ENCODE results near the gene ARHGAP28.

The ARHGAP28 gene

GRCh38 chr18:6750411-6750810, 20.9 kb downstream of the ARHGAP28 start:
- Histone ChIP-seq H3K4me3 (replicated peaks; ENCODE audit: low read depth, low read length) (no peak overlapping the region), H3K27me3 (replicated peaks; ENCODE audit: control insufficient read depth, insufficient read depth, low read length) (no peaks in the 10 kb centered on the region), H3K36me3 (ENCODE audit: control insufficient read depth, insufficient read depth, low read length) (no peaks in the 10 kb centered on the region)
- DNase-seq (ENCODE audit: extremely low read depth, insufficient read length): no peak
- TF ChIP-seq CTCF (IDR thresholded peaks at IDR 0.05; ENCODE audit: insufficient read depth, low read length, poor library complexity, severe bottlenecking): no peak

DNA sequence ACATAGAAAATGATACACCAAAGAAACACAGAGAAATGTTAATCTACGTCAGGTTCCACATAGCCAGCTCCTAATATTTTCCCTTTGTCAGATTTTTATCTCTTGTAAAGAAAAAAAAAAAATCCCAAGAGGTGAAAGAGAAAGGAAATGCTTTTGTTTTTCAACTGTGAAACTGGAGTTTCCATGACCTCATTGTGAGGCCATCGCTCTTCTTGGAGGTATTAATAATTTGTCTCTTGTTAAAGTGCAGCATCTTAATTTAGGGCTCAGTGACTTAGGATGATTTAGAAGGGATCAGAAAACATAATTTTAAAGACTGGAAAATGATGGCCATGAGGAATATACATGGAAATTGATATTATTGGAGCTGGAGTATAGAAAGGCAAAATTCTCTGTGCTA, 21.7 kb downstream of the ARHGAP28 start:
- Histone ChIP-seq H3K27me3 (replicated peaks; ENCODE audit: control insufficient read depth, insufficient read depth, low read length) (no peaks in the 10 kb centered on the region), H3K36me3 (ENCODE audit: control insufficient read depth, insufficient read depth, low read length) (no peaks in the 10 kb centered on the region), H3K4me3 (replicated peaks; ENCODE audit: low read depth, low read length) (no peak overlapping the region)
- no peak for DNase-seq (ENCODE audit: extremely low read depth, insufficient read length)
- TF ChIP-seq CTCF (IDR thresholded peaks at IDR 0.05; ENCODE audit: insufficient read depth, low read length, poor library complexity, severe bottlenecking): no peak

- H3K4me3 ChIP-seq (replicated peaks; ENCODE audit: low read depth, low read length): no peak overlapping the region
- H3K27me3 ChIP-seq (replicated peaks; ENCODE audit: control insufficient read depth, insufficient read depth, low read length): no peaks in the 10 kb centered on the region
- no peaks in the 10 kb centered on the region for H3K36me3 ChIP-seq (ENCODE audit: control insufficient read depth, insufficient read depth, low read length)
- no peak for DNase-seq (ENCODE audit: extremely low read depth, insufficient read length)
- TF ChIP-seq CTCF (IDR thresholded peaks at IDR 0.05; ENCODE audit: insufficient read depth, low read length, poor library complexity, severe bottlenecking): no peak
These were observed 22.8 kb downstream of the ARHGAP28 start for GRCh38 chr18:6752202-6752860.

- Histone ChIP-seq H3K4me3 (replicated peaks; ENCODE audit: low read depth, low read length) (no peak overlapping the region), H3K36me3 (ENCODE audit: control insufficient read depth, insufficient read depth, low read length) (no peaks in the 10 kb centered on the region), H3K27me3 (replicated peaks; ENCODE audit: control insufficient read depth, insufficient read depth, low read length) (no peaks in the 10 kb centered on the region)
- no peak for TF ChIP-seq CTCF (IDR thresholded peaks at IDR 0.05; ENCODE audit: insufficient read depth, low read length, poor library complexity, severe bottlenecking)
- DNase-seq (ENCODE audit: extremely low read depth, insufficient read length): no peak
These were observed 25.6 kb downstream of the ARHGAP28 start for GRCh38 chr18:6755107-6755506.

DNA sequence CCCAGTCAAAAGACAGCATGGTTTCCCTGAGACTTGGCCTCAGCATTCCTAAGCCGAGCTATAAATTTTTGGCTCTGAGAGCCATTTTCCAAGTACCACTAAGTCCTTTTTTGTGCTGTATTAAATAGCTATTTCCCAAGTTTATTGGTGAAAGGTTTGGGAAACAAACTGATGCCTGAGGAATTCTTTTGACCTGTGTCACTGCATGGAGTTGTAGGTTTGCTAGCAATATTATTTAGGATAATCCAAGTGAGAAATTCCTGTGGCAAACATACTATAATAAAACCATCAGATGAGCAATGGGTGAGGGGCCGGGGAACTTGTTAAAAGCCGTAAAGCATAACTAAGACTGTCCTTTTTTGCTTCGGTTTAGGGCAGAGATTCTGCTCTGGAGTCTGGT, 28.4 kb downstream of the ARHGAP28 start:
- H3K36me3 ChIP-seq (ENCODE audit: control insufficient read depth, insufficient read depth, low read length): no peaks in the 10 kb centered on the region
- no peak overlapping the region for H3K4me3 ChIP-seq (replicated peaks; ENCODE audit: low read depth, low read length)
- H3K27me3 ChIP-seq (replicated peaks; ENCODE audit: control insufficient read depth, insufficient read depth, low read length): no peaks in the 10 kb centered on the region
- TF ChIP-seq CTCF (IDR thresholded peaks at IDR 0.05; ENCODE audit: insufficient read depth, low read length, poor library complexity, severe bottlenecking): no peak
- no peak for DNase-seq (ENCODE audit: extremely low read depth, insufficient read length)

- DNase-seq (ENCODE audit: extremely low read depth, insufficient read length): no peak
- no peaks in the 10 kb centered on the region for H3K27me3 ChIP-seq (replicated peaks; ENCODE audit: control insufficient read depth, insufficient read depth, low read length)
- no peaks in the 10 kb centered on the region for H3K36me3 ChIP-seq (ENCODE audit: control insufficient read depth, insufficient read depth, low read length)
- no peak overlapping the region for H3K4me3 ChIP-seq (replicated peaks; ENCODE audit: low read depth, low read length)
- TF ChIP-seq CTCF (IDR thresholded peaks at IDR 0.05; ENCODE audit: insufficient read depth, low read length, poor library complexity, severe bottlenecking): no peak
These were observed 30.1 kb downstream of the ARHGAP28 start for GRCh38 chr18:6759579-6759978.

Data from GM06990 (cell line).